ENCODE data around the gene LCOR. TPM values are rescaled to one million over a fixed set of nuclear protein-coding genes. Genes with fewer than 3 reads are reported as not detected.
A peak's percentile ranks its signal among the peaks of the same experiment; 100 is the strongest.

The LCOR gene
- total and polyA plus RNA-seq, 4 donors: 2.5 to 31.2 (median 14.5) TPM

DNA sequence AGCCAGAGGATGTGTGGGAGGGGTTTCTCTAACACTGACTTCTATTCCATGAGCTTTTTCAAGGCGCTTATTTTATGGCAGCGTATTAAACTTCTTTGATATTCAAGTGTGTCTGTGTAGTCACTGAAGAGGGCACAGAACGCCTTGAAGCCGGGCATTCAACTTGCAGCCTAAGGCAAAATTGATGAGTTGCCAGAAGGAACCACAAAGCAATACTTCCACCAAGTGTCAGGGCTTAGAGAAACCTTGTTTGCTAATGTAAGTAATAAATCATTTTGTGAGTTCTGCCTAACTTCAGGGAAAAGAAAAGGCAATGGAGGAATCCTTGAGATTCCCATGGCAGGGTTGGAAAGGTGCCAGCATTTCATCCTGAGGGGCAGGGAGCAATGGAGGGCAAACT, 163.8 kb downstream of the LCOR start:
- Histone ChIP-seq H3K4me3 (ENCODE audit: low read depth in 1 of 3, low read length in 3 of 3) (no peak overlapping the region), H3K4me1 (ENCODE audit: control insufficient read depth in 4 of 4, insufficient read depth in 4 of 4, low read length in 3 of 4) (peaks cover 0 to 20% (median 13%) of the 10 kb centered on the region in 4 donors), H3K9ac (ENCODE audit: low read depth in 1 of 2, low read length in 2 of 2) (no peak overlapping the region), H3K27me3 (ENCODE audit: control insufficient read depth in 4 of 4, insufficient read depth in 4 of 4, low read length in 3 of 4) (no peaks in the 10 kb centered on the region), H3K36me3 (ENCODE audit: control insufficient read depth in 4 of 4, insufficient read depth in 3 of 4, low read depth in 1 of 4, low read length in 3 of 4) (no peaks in the 10 kb centered on the region), H3K27ac (ENCODE audit: low read depth in 1 of 2, low read length in 2 of 2) (no peak overlapping the region), H3K9me3 (ENCODE audit: control insufficient read depth in 4 of 4, low read length in 3 of 4) (no peaks in the 10 kb centered on the region)
- no peak for DNase-seq (ENCODE audit: low spot score)
- TF ChIP-seq, protein P1, sequence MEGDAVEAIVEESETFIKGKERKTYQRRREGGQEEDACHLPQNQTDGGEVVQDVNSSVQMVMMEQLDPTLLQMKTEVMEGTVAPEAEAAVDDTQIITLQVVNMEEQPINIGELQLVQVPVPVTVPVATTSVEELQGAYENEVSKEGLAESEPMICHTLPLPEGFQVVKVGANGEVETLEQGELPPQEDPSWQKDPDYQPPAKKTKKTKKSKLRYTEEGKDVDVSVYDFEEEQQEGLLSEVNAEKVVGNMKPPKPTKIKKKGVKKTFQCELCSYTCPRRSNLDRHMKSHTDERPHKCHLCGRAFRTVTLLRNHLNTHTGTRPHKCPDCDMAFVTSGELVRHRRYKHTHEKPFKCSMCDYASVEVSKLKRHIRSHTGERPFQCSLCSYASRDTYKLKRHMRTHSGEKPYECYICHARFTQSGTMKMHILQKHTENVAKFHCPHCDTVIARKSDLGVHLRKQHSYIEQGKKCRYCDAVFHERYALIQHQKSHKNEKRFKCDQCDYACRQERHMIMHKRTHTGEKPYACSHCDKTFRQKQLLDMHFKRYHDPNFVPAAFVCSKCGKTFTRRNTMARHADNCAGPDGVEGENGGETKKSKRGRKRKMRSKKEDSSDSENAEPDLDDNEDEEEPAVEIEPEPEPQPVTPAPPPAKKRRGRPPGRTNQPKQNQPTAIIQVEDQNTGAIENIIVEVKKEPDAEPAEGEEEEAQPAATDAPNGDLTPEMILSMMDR (IDR thresholded peaks at IDR 0.05; ENCODE audit: low read depth, low read length, missing input control): no peak
- no peak for TF ChIP-seq RXRA (IDR thresholded peaks at IDR 0.05)
- 86% methylated on average over 4 of the region's 4 CpGs for WGBS

DNA sequence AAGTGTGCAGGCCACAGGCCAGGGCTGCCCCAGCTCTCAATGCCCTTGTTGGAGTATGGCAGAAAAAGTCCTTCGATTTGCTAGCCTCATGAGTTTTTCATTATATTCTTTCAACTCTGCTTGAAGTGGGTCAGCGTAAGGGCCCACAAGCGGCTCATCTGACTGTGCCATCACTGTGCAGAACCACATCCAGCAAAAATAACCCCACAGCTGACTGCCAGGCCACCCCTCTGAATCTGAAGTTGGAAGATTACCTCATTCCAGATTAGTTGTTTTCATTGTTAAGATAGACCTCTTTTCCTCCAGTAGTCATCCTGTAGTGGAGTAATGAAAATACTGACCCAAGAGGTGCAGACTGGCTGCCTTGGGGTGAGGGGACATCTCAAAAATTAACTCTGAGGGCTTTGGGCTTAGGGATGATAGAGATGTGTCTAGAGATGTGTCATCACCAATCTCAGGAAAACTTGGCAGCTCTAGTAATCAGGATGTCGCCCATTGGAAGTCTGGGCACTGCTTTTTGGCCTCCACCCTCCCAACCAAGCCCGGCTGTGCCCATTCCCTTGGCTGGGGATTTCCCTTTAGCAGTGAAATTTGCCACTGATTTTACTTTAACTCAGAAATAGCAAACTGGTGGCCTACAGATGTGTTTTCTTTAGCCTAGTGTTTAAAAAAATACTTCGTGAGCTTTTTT, 164.3 kb downstream of the LCOR start:
- H3K27me3 ChIP-seq (ENCODE audit: control insufficient read depth in 4 of 4, insufficient read depth in 4 of 4, low read length in 3 of 4): no peaks in the 10 kb centered on the region
- H3K4me3 ChIP-seq (ENCODE audit: low read depth in 1 of 3, low read length in 3 of 3): no peak overlapping the region
- TF ChIP-seq ZBTB33 (IDR thresholded peaks at IDR 0.05) (no peak), NR2F2 (IDR thresholded peaks at IDR 0.05) (no peak), FOXA2 (IDR thresholded peaks at IDR 0.05) (no peak), GABPA (IDR thresholded peaks at IDR 0.05 in 1 of 2, conservative IDR thresholded peaks at IDR 0.05 in 1 of 2) (no peak), HNF4G (IDR thresholded peaks at IDR 0.05) (no peak), FOXA1 (IDR thresholded peaks at IDR 0.05) (no peak), RAD21 (IDR thresholded peaks at IDR 0.05) (no peak)
- TF ChIP-seq, protein P1 (IDR thresholded peaks at IDR 0.05; ENCODE audit: low read depth, low read length, missing input control): no peak
- peaks cover 0 to 22% (median 13%) of the 10 kb centered on the region in 4 donors for H3K4me1 ChIP-seq (ENCODE audit: control insufficient read depth in 4 of 4, insufficient read depth in 4 of 4, low read length in 3 of 4)
- 86% methylated on average over 6 of the region's 6 CpGs for WGBS
- H3K9ac ChIP-seq (ENCODE audit: low read depth in 1 of 2, low read length in 2 of 2): no peak overlapping the region
- no peaks in the 10 kb centered on the region for H3K9me3 ChIP-seq (ENCODE audit: control insufficient read depth in 4 of 4, low read length in 3 of 4)
- H3K36me3 ChIP-seq (ENCODE audit: control insufficient read depth in 4 of 4, insufficient read depth in 3 of 4, low read depth in 1 of 4, low read length in 3 of 4): no peaks in the 10 kb centered on the region
- no peak overlapping the region for H3K27ac ChIP-seq (ENCODE audit: low read depth in 1 of 2, low read length in 2 of 2)
- DNase-seq (ENCODE audit: low spot score): no peak

DNA sequence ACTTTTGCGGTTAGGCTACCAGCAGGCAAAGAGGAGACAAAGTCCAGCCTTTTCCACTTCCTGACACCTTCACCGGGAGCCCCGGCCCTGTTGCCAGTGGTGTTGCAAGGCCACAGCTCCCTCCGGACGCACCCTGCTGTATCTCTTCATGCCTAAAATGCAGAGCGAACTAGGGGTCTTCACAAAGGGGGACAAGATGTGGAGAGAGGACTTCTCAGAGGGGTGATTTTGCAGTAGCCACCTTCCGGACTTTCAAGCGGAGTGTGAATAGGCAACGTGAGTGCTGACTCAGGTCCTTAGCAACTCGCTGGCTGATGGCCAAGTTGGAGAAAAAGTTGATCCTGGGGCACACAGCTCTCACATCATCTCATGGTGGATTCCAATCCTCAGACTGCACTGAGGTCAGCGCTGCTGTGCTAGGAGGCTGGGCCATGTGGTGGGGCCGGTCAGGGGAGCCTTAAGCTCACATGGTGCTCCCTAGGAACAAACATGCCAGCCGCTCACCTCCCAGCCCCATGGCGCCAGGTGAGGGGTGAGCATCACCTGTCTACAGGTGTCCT, 166.3 kb downstream of the LCOR start:
- Histone ChIP-seq H3K27ac (ENCODE audit: low read depth in 1 of 2, low read length in 2 of 2) (no peak overlapping the region), H3K9ac (ENCODE audit: low read depth in 1 of 2, low read length in 2 of 2) (no peak overlapping the region), H3K27me3 (ENCODE audit: control insufficient read depth in 4 of 4, insufficient read depth in 4 of 4, low read length in 3 of 4) (no peaks in the 10 kb centered on the region), H3K4me3 (ENCODE audit: low read depth in 1 of 3, low read length in 3 of 3) (no peak overlapping the region), H3K4me1 (ENCODE audit: control insufficient read depth in 4 of 4, insufficient read depth in 4 of 4, low read length in 3 of 4) (peaks cover 0 to 22% (median 13%) of the 10 kb centered on the region in 4 donors), H3K9me3 (ENCODE audit: control insufficient read depth in 4 of 4, low read length in 3 of 4) (no peaks in the 10 kb centered on the region), H3K36me3 (ENCODE audit: control insufficient read depth in 4 of 4, insufficient read depth in 3 of 4, low read depth in 1 of 4, low read length in 3 of 4) (no peaks in the 10 kb centered on the region)
- TF ChIP-seq SP1 (IDR thresholded peaks at IDR 0.05) (peak; percentile 65), YY1 (IDR thresholded peaks at IDR 0.05) (no peak), RXRA (IDR thresholded peaks at IDR 0.05) (peak; percentile 12 to 23), HNF4A (conservative IDR thresholded peaks at IDR 0.05) (peak; percentile 74 to 83), HNF4G (IDR thresholded peaks at IDR 0.05) (peak; percentile 53)
- DNase-seq (ENCODE audit: low spot score): no peak
- 60% methylated on average over 14 of the region's 14 CpGs for WGBS
